Measurements from ENCODE around the gene SHFL.

SHFL gene

DNA sequence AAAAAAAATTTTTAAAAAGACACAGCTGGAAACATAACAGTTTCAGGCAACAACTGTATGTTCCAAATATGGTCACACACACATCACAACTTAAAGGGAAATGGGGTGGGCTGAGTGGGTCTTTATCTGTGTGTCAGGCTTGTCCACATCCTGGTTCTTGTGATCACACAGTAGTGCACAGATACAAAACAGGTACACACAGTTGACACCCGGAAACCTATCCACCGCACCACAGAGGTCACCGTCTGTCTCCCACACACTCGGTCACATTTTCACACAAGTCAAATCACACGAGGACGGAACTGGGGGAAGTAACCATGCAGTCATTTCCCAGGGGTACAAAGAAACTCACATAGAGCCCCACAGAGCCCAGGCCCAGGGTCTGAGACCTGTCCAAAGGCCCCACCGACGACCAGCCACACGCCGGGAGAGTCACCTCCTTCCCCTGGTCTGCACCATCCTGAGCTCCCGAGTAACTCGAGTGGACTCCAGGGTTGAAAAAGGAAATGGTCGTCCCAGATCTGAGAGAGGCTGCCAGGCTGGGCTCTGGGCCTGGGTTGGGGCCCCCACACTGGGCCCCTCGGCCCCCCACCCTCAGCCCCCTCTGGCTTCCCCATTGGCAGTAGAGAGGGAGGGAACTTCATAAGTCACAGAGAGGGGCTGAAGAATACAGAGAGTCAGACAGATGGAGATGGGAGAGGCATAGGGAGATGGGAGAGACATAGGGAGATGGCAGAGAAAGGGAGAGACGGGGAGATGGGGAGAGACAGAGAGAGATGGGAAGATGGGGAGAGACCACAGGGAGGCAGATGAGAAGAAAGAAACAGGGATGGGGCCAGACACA, 18.8 kb downstream of the SHFL start:
- TF ChIP-seq, protein P1, sequence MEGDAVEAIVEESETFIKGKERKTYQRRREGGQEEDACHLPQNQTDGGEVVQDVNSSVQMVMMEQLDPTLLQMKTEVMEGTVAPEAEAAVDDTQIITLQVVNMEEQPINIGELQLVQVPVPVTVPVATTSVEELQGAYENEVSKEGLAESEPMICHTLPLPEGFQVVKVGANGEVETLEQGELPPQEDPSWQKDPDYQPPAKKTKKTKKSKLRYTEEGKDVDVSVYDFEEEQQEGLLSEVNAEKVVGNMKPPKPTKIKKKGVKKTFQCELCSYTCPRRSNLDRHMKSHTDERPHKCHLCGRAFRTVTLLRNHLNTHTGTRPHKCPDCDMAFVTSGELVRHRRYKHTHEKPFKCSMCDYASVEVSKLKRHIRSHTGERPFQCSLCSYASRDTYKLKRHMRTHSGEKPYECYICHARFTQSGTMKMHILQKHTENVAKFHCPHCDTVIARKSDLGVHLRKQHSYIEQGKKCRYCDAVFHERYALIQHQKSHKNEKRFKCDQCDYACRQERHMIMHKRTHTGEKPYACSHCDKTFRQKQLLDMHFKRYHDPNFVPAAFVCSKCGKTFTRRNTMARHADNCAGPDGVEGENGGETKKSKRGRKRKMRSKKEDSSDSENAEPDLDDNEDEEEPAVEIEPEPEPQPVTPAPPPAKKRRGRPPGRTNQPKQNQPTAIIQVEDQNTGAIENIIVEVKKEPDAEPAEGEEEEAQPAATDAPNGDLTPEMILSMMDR (IDR thresholded peaks at IDR 0.05; ENCODE audit: low read depth, low read length), result no peak
- H3K4me3 ChIP-seq (ENCODE audit: low read depth, low read length), result no peak overlapping the region

DNA sequence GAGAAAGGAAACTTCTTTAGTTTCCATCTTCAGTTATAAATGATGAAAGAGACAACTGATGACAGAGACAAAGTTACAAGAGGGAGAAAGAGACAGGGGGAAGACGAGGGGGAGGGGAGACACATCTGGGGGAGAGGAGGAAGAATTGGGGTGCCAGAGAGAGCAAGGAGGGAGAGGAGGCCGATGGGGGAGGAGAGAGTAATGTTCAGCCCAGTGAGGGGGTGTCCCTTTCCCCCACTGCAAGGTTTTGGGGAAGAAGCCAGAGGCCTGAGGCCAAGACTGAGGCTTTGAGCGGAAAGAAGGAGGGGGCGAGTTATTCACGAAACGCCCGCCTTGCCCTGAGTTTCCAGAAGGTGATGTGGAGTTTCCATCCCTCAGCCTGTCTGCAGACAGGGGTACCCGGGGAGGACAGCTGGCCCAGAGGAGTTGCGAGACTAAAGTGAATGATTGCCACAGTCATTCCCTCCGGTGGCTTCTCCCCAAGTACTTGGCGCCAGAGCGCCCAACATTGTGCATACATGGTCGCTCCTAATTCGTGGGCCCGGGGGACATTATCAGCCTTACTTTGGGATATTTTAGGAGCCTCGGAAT, 19.5 kb downstream of the SHFL start:
- peak overlapping the region; percentile 35; the same call in 1 of the 2 replicates for H3K4me3 ChIP-seq (ENCODE audit: low read depth, low read length)
- TF ChIP-seq, protein P1 (IDR thresholded peaks at IDR 0.05; ENCODE audit: low read depth, low read length), result no peak

DNA sequence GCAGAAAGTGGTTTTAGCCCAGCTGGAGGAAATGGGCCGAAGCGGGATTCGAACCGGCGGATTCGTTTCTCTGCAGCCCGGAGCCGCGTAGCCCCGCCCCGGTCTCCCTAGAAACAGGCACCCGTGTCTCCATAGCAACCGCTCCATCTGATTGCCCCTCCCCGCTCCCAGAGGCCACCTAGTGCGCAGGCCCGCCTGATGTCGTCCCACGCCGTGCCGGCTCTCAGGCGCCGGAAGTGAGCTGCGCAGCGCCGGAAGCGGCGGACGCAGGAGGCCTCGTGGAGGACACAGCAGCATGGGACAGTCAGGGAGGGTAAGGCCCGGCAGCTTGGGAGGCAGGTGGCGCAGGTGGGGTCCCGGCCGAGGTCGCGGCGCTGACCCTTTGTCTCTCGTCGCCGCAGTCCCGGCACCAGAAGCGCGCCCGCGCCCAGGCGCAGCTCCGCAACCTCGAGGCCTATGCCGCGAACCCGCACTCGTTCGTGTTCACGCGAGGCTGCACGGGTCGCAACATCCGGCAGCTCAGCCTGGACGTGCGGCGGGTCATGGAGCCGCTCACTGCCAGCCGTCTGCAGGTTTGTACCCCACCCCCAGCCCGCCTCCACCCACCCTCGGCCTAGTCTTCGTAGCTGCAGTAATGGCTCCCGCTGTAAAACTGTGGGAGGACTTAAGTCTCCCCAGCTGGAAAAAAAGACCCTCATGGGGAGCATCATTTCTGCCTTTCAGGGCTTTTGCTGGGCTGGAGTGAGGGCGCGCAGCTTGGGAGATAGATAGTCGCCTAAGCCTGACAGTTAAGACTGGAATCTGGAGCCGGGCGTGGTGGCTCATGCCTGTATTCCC, 20.2 kb downstream of the SHFL start, which contains the start of gene PPAN:
PPAN (plus strand) TSS at position 263 of the 837 bp plus-strand sequence; CDS start at position 296, 33 bp downstream.
- TF ChIP-seq, protein P1 (IDR thresholded peaks at IDR 0.05; ENCODE audit: low read depth, low read length), result no peak
- peak within 1 kb of the TSS; percentile 81 for H3K4me3 ChIP-seq (ENCODE audit: low read depth, low read length)

DNA sequence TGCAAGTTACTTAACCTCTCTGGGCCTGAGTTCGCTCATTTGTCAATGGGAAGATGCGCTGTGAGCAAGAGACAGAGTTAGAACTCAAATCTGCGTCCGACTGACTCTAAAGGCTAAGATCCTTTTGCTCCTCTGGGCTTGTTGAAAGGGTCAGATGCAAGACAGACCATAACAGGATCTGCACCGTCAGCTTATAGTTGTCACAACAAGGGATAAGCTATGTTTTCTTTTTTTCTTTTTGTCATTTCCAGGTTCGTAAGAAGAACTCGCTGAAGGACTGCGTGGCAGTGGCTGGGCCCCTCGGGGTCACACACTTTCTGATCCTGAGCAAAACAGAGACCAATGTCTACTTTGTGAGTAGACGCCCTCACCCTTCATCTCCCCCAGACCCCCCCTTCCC, 21.1 kb downstream of the SHFL start:
- H3K4me3 ChIP-seq (ENCODE audit: low read depth, low read length), result peak overlapping the region; percentile 81
- TF ChIP-seq, protein P1 (IDR thresholded peaks at IDR 0.05; ENCODE audit: low read depth, low read length), result no peak

DNA sequence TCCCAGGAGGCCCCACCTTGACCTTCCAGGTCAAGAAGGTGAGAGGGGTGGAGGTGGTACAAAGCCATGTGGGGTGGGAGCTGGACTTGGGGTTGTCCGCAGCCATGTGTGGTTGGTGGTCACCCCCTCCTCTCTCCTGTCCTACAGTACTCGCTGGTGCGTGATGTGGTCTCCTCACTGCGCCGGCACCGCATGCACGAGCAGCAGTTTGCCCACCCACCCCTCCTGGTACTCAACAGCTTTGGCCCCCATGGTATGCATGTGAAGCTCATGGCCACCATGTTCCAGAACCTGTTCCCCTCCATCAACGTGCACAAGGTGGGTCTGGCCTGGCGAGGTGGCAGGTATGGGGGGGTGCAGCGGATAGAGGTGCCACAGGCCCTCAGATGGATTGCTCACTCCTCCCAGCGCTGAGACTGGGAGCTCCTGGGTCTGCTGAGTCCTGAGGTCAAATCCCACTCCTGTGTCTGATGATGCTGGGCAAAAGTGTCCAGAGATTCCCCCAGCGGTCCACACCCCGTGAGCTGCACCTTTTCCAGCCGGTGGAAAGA, 21.8 kb downstream of the SHFL start:
- TF ChIP-seq, protein P1 (IDR thresholded peaks at IDR 0.05; ENCODE audit: low read depth, low read length), result no peak
- H3K4me3 ChIP-seq (ENCODE audit: low read depth, low read length), result no peak overlapping the region

DNA sequence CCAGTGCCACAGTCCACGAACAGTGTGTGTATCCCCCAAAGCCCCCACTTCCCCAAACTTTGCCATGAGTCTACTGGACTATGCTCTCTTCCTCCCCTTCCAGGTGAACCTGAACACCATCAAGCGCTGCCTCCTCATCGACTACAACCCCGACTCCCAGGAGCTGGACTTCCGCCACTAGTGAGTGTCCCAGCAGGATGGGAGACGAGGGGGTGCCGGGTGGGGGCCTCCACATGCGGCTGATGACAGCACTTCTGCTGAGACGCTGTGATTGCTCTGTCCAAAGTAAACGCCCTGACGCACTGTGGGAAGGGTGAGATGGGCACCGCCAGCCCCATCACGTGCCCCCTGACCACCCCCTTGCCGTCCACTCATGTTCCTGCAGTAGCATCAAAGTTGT, 23.4 kb downstream of the SHFL start:
- TF ChIP-seq, protein P1 (IDR thresholded peaks at IDR 0.05; ENCODE audit: low read depth, low read length), result no peak

More for the DNA sequence above, 23.4 kb downstream of the SHFL start:
- H3K4me3 ChIP-seq (ENCODE audit: low read depth, low read length), result no peak overlapping the region
